Activated naive CD4-positive, alpha-beta T cell treated with anti-CD3 and anti-CD28 coated beads, Interleukin-2, amount 50 U/mL, for 24 hours (primary cell): ENCODE data around the gene BSDC1.
"Not testable (repeated sequence)": the region's sequence is repeated elsewhere in the genome, so short reads cannot be mapped to it uniquely, and the experiment has no call there.

Source experiments
- H3K27ac Mint-ChIP-seq: one replicate; pipeline ENCODE4 v1.8.0; 2021; ENCODE audit warnings: mild to moderate bottlenecking, mixed read lengths
- H3K27me3 Mint-ChIP-seq: one replicate; pipeline ENCODE4 v1.8.0; 2021; ENCODE audit warnings: mixed read lengths
- H3K36me3 Mint-ChIP-seq: one replicate; pipeline ENCODE4 v1.8.0; 2021; ENCODE audit warnings: mixed read lengths
- H3K4me1 Mint-ChIP-seq: one replicate; pipeline ENCODE4 v1.8.0; 2021; ENCODE audit warnings: mixed read lengths
- H3K4me3 Mint-ChIP-seq: one replicate; pipeline ENCODE4 v1.8.0; 2021; ENCODE audit warnings: mild to moderate bottlenecking, mixed read lengths
- H3K9me3 Mint-ChIP-seq: one replicate; pipeline ENCODE4 v1.8.0; 2021; ENCODE audit warnings: mixed read lengths

BSDC1 gene

GRCh38 chr1:32404946-32405345 lies 10.7 kb upstream of the BSDC1 start:
- no peaks in the 10 kb centered on the region for H3K36me3 Mint-ChIP-seq
- H3K9me3 Mint-ChIP-seq, result no peaks in the 10 kb centered on the region
- no peaks in the 10 kb centered on the region for H3K27me3 Mint-ChIP-seq
- no peak overlapping the region for H3K4me3 Mint-ChIP-seq
- peaks cover 5% of the 10 kb centered on the region for H3K4me1 Mint-ChIP-seq
- H3K27ac Mint-ChIP-seq, result no peak overlapping the region

- Mint-ChIP-seq H3K27me3 (no peaks in the 10 kb centered on the region), H3K4me3 (no peak overlapping the region), H3K9me3 (no peaks in the 10 kb centered on the region), H3K36me3 (peaks cover 2% of the 10 kb centered on the region), H3K4me1 (peaks cover 5% of the 10 kb centered on the region), H3K27ac (peak overlapping the region; percentile 59)
Measured at GRCh38 chr1:32400876-32401631, 6.8 kb upstream of the BSDC1 start.

- Mint-ChIP-seq H3K27ac (peak overlapping the region; percentile 15), H3K4me3 (no peak overlapping the region), H3K9me3 (no peaks in the 10 kb centered on the region), H3K36me3 (peaks cover 2% of the 10 kb centered on the region), H3K4me1 (peaks cover 14% of the 10 kb centered on the region), H3K27me3 (no peaks in the 10 kb centered on the region)
Measured at GRCh38 chr1:32399843-32400242, 5.6 kb upstream of the BSDC1 start.

GRCh38 chr1:32398401-32398800 lies 4.2 kb upstream of the BSDC1 start:
- Mint-ChIP-seq H3K9me3 (no peaks in the 10 kb centered on the region), H3K27ac (no peak overlapping the region), H3K36me3 (peaks cover 3% of the 10 kb centered on the region), H3K4me3 (no peak overlapping the region), H3K4me1 (peaks cover 25% of the 10 kb centered on the region), H3K27me3 (no peaks in the 10 kb centered on the region)

- H3K9me3 Mint-ChIP-seq, H3K4me3 Mint-ChIP-seq, H3K36me3 Mint-ChIP-seq, H3K27me3 Mint-ChIP-seq, H3K27ac Mint-ChIP-seq: not testable (repeated sequence)
- H3K4me1 Mint-ChIP-seq, result peaks cover 37% of the 10 kb centered on the region
Measured at GRCh38 chr1:32396524-32396923, 2.3 kb upstream of the BSDC1 start.

- Mint-ChIP-seq H3K27ac (peak overlapping the region; percentile 42), H3K4me1 (peaks cover 32% of the 10 kb centered on the region), H3K36me3 (peaks cover 3% of the 10 kb centered on the region), H3K9me3 (no peaks in the 10 kb centered on the region), H3K27me3 (no peaks in the 10 kb centered on the region), H3K4me3 (peak overlapping the region; percentile 97)
Measured at GRCh38 chr1:32394890-32395432, 720 bp upstream of the BSDC1 start.

GRCh38 chr1:32393832-32394140 lies 455 bp downstream of the BSDC1 start:
- no peaks in the 10 kb centered on the region for H3K27me3 Mint-ChIP-seq
- no peaks in the 10 kb centered on the region for H3K9me3 Mint-ChIP-seq
- H3K27ac Mint-ChIP-seq, result peak overlapping the region; percentile 100
- peaks cover 32% of the 10 kb centered on the region for H3K4me1 Mint-ChIP-seq
- H3K4me3 Mint-ChIP-seq, result peak overlapping the region; percentile 97
- peaks cover 3% of the 10 kb centered on the region for H3K36me3 Mint-ChIP-seq

GRCh38 chr1:32393136-32393535 lies 1.1 kb downstream of the BSDC1 start:
- peaks cover 3% of the 10 kb centered on the region for H3K36me3 Mint-ChIP-seq
- H3K9me3 Mint-ChIP-seq, result no peaks in the 10 kb centered on the region
- peak overlapping the region; percentile 97 for H3K4me3 Mint-ChIP-seq
- peak overlapping the region; percentile 75 for H3K27ac Mint-ChIP-seq
- H3K27me3 Mint-ChIP-seq, result no peaks in the 10 kb centered on the region
- H3K4me1 Mint-ChIP-seq, result peaks cover 32% of the 10 kb centered on the region

GRCh38 chr1:32392325-32392724 lies 1.9 kb downstream of the BSDC1 start:
- H3K4me1 Mint-ChIP-seq, result peaks cover 32% of the 10 kb centered on the region
- H3K36me3 Mint-ChIP-seq, result peaks cover 3% of the 10 kb centered on the region
- no peak overlapping the region for H3K27ac Mint-ChIP-seq
- H3K9me3 Mint-ChIP-seq, result no peaks in the 10 kb centered on the region
- H3K4me3 Mint-ChIP-seq, result peak overlapping the region; percentile 97
- no peaks in the 10 kb centered on the region for H3K27me3 Mint-ChIP-seq

GRCh38 chr1:32390904-32391870 lies 3.1 kb downstream of the BSDC1 start:
- H3K9me3 Mint-ChIP-seq, result no peaks in the 10 kb centered on the region
- H3K27ac Mint-ChIP-seq, result no peak overlapping the region
- no peaks in the 10 kb centered on the region for H3K27me3 Mint-ChIP-seq
- no peak overlapping the region for H3K4me3 Mint-ChIP-seq
- peaks cover 41% of the 10 kb centered on the region for H3K4me1 Mint-ChIP-seq
- peaks cover 6% of the 10 kb centered on the region for H3K36me3 Mint-ChIP-seq

- Mint-ChIP-seq H3K4me1 (peaks cover 24% of the 10 kb centered on the region), H3K27me3 (no peaks in the 10 kb centered on the region), H3K4me3 (no peak overlapping the region), H3K9me3 (no peaks in the 10 kb centered on the region), H3K27ac (no peak overlapping the region), H3K36me3 (peaks cover 4% of the 10 kb centered on the region)
Measured at GRCh38 chr1:32388641-32389040, 5.6 kb downstream of the BSDC1 start.

GRCh38 chr1:32386676-32387392 lies 7.4 kb downstream of the BSDC1 start:
- H3K4me1 Mint-ChIP-seq, result peaks cover 9% of the 10 kb centered on the region
- no peaks in the 10 kb centered on the region for H3K27me3 Mint-ChIP-seq
- peaks cover 7% of the 10 kb centered on the region for H3K36me3 Mint-ChIP-seq
- H3K9me3 Mint-ChIP-seq, result no peaks in the 10 kb centered on the region
- H3K27ac Mint-ChIP-seq, result no peak overlapping the region
- no peak overlapping the region for H3K4me3 Mint-ChIP-seq

GRCh38 chr1:32380057-32380456 lies 14.2 kb downstream of the BSDC1 start:
- Mint-ChIP-seq H3K9me3 (no peaks in the 10 kb centered on the region), H3K27ac (no peak overlapping the region), H3K36me3 (peaks cover 17% of the 10 kb centered on the region), H3K4me1 (peaks cover 6% of the 10 kb centered on the region), H3K4me3 (no peak overlapping the region), H3K27me3 (no peaks in the 10 kb centered on the region)

GRCh38 chr1:32377541-32378220 lies 16.6 kb downstream of the BSDC1 start:
- Mint-ChIP-seq H3K27me3 (no peaks in the 10 kb centered on the region), H3K27ac (peak overlapping the region; percentile 83), H3K36me3 (peaks cover 18% of the 10 kb centered on the region)

GRCh38 chr1:32376199-32376598 lies 18.0 kb downstream of the BSDC1 start:
- Mint-ChIP-seq H3K4me1 (peaks cover 25% of the 10 kb centered on the region), H3K36me3 (peaks cover 20% of the 10 kb centered on the region), H3K27me3 (no peaks in the 10 kb centered on the region), H3K9me3 (no peaks in the 10 kb centered on the region), H3K27ac (no peak overlapping the region), H3K4me3 (no peak overlapping the region)

More at GRCh38 chr1:32377541-32378220, 16.6 kb downstream of the BSDC1 start:
- Mint-ChIP-seq H3K4me1 (peaks cover 13% of the 10 kb centered on the region), H3K9me3 (no peaks in the 10 kb centered on the region), H3K4me3 (peak overlapping the region; percentile 15)
